Calu3 (cell line): ENCODE data around the gene SNX8. TPM values are rescaled to one million over a fixed set of nuclear protein-coding genes. Genes with fewer than 3 reads are reported as not detected.

Experiments
- BruUV-seq: library from RNA; stranded (reverse); fragments of 400-500 nt; replicated peaks from 2 replicates; lab custom pipeline; 2021; lab: Mats Ljungman, UMichigan
- CTCF ChIA-PET: fragments of 300-600 bp; sonication (Branson Sonifier 250); formaldehyde crosslinking; loops from one replicate; lab custom pipeline; 2022; ENCODE audit warnings: antibody characterized with exemption; lab: Charles Lee
- DNase-seq: peaks from one replicate; pipeline ENCODE4 v3.0.0; 2022
- H3K27ac Mint-ChIP-seq: one replicate; pipeline ENCODE4 v1.8.0; 2022; ENCODE audit warnings: mixed read lengths; ENCODE audit not compliant: unreplicated experiment
- H3K27me3 Mint-ChIP-seq: one replicate; pipeline ENCODE4 v1.8.0; 2022; ENCODE audit warnings: mixed read lengths; ENCODE audit not compliant: unreplicated experiment
- H3K36me3 Mint-ChIP-seq: one replicate; pipeline ENCODE4 v1.8.0; 2022; ENCODE audit warnings: mild to moderate bottlenecking, moderate library complexity, mixed read lengths; ENCODE audit not compliant: insufficient read depth, unreplicated experiment
- H3K4me1 Mint-ChIP-seq: one replicate; pipeline ENCODE4 v1.8.0; 2022; ENCODE audit warnings: mild to moderate bottlenecking, low read depth, mixed read lengths; ENCODE audit not compliant: unreplicated experiment
- H3K4me3 Mint-ChIP-seq: one replicate; pipeline ENCODE4 v1.8.0; 2022; ENCODE audit warnings: mild to moderate bottlenecking, low read depth, moderate library complexity, mixed read lengths; ENCODE audit not compliant: unreplicated experiment
- H3K9me3 Mint-ChIP-seq: one replicate; pipeline ENCODE4 v1.8.0; 2022; ENCODE audit warnings: low read depth, mixed read lengths; ENCODE audit not compliant: unreplicated experiment
- CTCF ChIP-seq: fragments of 200-600 bp; IDR thresholded peaks from one replicate; pipeline ENCODE4 v1.8.0; 2022; ENCODE audit warnings: antibody characterized with exemption; ENCODE audit not compliant: unreplicated experiment
- intact Hi-C: fragments of 100-400 bp; cut with micrococcal nuclease; formaldehyde crosslinking; loops from one replicate; pipeline ENCODE4 v1.10.0; 2022; ENCODE audit not compliant: unreplicated experiment
- total RNA-seq: library from RNA; stranded (reverse); gene quantifications from 2 replicates; pipeline ENCODE4 v1.2.3, GENCODE V29; 2022

Gene SNX8
- total RNA-seq, 1 experiment from 2014 or later: 57.0 TPM

GRCh38 chr7:2290877-2291276 is 23.4 kb downstream of the SNX8 start:
- H3K27me3 Mint-ChIP-seq: no peaks in the 10 kb centered on the region
- intact Hi-C loops: no loop called here

GRCh38 chr7:2289621-2290020 is 24.6 kb downstream of the SNX8 start:
- Mint-ChIP-seq H3K27me3 (no peaks in the 10 kb centered on the region), H3K36me3 (no peaks in the 10 kb centered on the region), H3K4me3 (no peak overlapping the region), H3K27ac (no peak overlapping the region), H3K9me3 (no peaks in the 10 kb centered on the region), H3K4me1 (no peaks in the 10 kb centered on the region)
- intact Hi-C loops: no loop called here
- TF ChIP-seq CTCF: no peak
- no TSS peak for BruUV-seq
- DNase-seq: no peak
- CTCF ChIA-PET: no interaction called here

More at GRCh38 chr7:2290877-2291276, 23.4 kb downstream of the SNX8 start:
- no TSS peak for BruUV-seq
- Mint-ChIP-seq H3K36me3 (no peaks in the 10 kb centered on the region), H3K4me1 (no peaks in the 10 kb centered on the region), H3K27ac (no peak overlapping the region), H3K9me3 (no peaks in the 10 kb centered on the region), H3K4me3 (no peak overlapping the region)
- TF ChIP-seq CTCF: no peak
- no peak for DNase-seq
- CTCF ChIA-PET: interaction anchor here (0.7 kb wide), 1 partner anchor 928 kb away, joined by 3 read pairs; no protein-coding TSS in a partner anchor

GRCh38 chr7:2289111-2289586 is 25.1 kb downstream of the SNX8 start:
- Mint-ChIP-seq H3K4me1 (no peaks in the 10 kb centered on the region), H3K27ac (no peak overlapping the region), H3K27me3 (no peaks in the 10 kb centered on the region), H3K36me3 (no peaks in the 10 kb centered on the region), H3K4me3 (no peak overlapping the region), H3K9me3 (no peaks in the 10 kb centered on the region)
- intact Hi-C loops: no loop called here
- no TSS peak for BruUV-seq
- DNase-seq: no peak
- no peak for TF ChIP-seq CTCF
- CTCF ChIA-PET: no interaction called here

GRCh38 chr7:2288503-2288902 is 25.7 kb downstream of the SNX8 start:
- Mint-ChIP-seq H3K36me3 (no peaks in the 10 kb centered on the region), H3K27ac (no peak overlapping the region), H3K4me3 (no peak overlapping the region), H3K4me1 (no peaks in the 10 kb centered on the region), H3K9me3 (no peaks in the 10 kb centered on the region), H3K27me3 (no peaks in the 10 kb centered on the region)
- CTCF ChIA-PET: no interaction called here
- TF ChIP-seq CTCF: no peak
- DNase-seq: no peak
- no TSS peak for BruUV-seq
- intact Hi-C loops: no loop called here
